ENCODE data around the gene DLEC1. TPM values are rescaled to one million over a fixed set of nuclear protein-coding genes. Genes with fewer than 3 reads are reported as not detected.
A peak's percentile ranks its signal among the peaks of the same experiment; 100 is the strongest.
"Not testable (repeated sequence)": the region's sequence is repeated elsewhere in the genome, so short reads cannot be mapped to it uniquely, and the experiment has no call there.

DLEC1 gene
- polyA plus RNA-seq, 1 donor from 2014 or later, result 0.25 TPM

GRCh38 chr3:38133557-38134405, 94.8 kb downstream of the DLEC1 start:
- Histone ChIP-seq H3K79me2 (replicated peaks; ENCODE audit: insufficient read depth, low read length) (peaks cover 7% of the 10 kb centered on the region), H3K9ac (ENCODE audit: low read length) (no peak overlapping the region), H2AFZ (ENCODE audit: low read depth, low read length) (no peak overlapping the region), H3K9me3 (ENCODE audit: low read length) (no peaks in the 10 kb centered on the region), H3K9me2 (ENCODE audit: insufficient read depth, low read length) (no peaks in the 10 kb centered on the region), H3K27ac (ENCODE audit: low read length) (no peak overlapping the region), H3K4me3 (ENCODE audit: low read length) (no peak overlapping the region), H3K4me2 (ENCODE audit: low read length) (no peak overlapping the region), H4K20me1 (ENCODE audit: insufficient read depth) (no peaks in the 10 kb centered on the region), H3F3A (ENCODE audit: insufficient read depth, low read length, poor library complexity, severe bottlenecking) (no peaks in the 10 kb centered on the region), H3K36me3 (ENCODE audit: insufficient read depth, low read length) (no peaks in the 10 kb centered on the region), H3K27me3 (ENCODE audit: insufficient read depth, low read depth, low read length) (peaks cover 9% of the 10 kb centered on the region)
- TF ChIP-seq RAD21 (conservative IDR thresholded peaks at IDR 0.05) (no peak), EZH2 (IDR thresholded peaks at IDR 0.05; ENCODE audit: borderline replicate concordance, insufficient read depth, low read length, poor library complexity, severe bottlenecking) (no peak), POLR2AphosphoS5 (IDR thresholded peaks at IDR 0.05) (no peak), TAF1 (IDR thresholded peaks at IDR 0.05; ENCODE audit: low read depth) (no peak), REST (IDR thresholded peaks at IDR 0.05; ENCODE audit: borderline replicate concordance) (no peak), CTCF (IDR thresholded peaks at IDR 0.05; ENCODE audit: poor library complexity, severe bottlenecking) (no peak), MXI1 (conservative IDR thresholded peaks at IDR 0.05; ENCODE audit: poor library complexity, severe bottlenecking) (no peak), EP300 (conservative IDR thresholded peaks at IDR 0.05; ENCODE audit: poor library complexity, severe bottlenecking) (no peak), SMC3 (conservative IDR thresholded peaks at IDR 0.05; ENCODE audit: poor library complexity) (no peak)

GRCh38 chr3:38134517-38135143, 95.6 kb downstream of the DLEC1 start:
- not testable (repeated sequence) for H3K9me3 ChIP-seq (ENCODE audit: low read length); H3F3A ChIP-seq (ENCODE audit: insufficient read depth, low read length, poor library complexity, severe bottlenecking); H3K4me2 ChIP-seq (ENCODE audit: low read length); H3K9ac ChIP-seq (ENCODE audit: low read length); H4K20me1 ChIP-seq (ENCODE audit: insufficient read depth); H3K9me2 ChIP-seq (ENCODE audit: insufficient read depth, low read length); H3K36me3 ChIP-seq (ENCODE audit: insufficient read depth, low read length); H3K27ac ChIP-seq (ENCODE audit: low read length); H3K79me2 ChIP-seq (replicated peaks; ENCODE audit: insufficient read depth, low read length); H2AFZ ChIP-seq (ENCODE audit: low read depth, low read length)
- peaks cover 18% of the 10 kb centered on the region for H3K27me3 ChIP-seq (ENCODE audit: insufficient read depth, low read depth, low read length)
- H3K4me3 ChIP-seq (ENCODE audit: low read length), result peak overlapping the region; percentile 93
